Lower leg skin (tissue), 4 donors: Measurements from ENCODE around the gene EYA2. TPM values are rescaled to one million over a fixed set of nuclear protein-coding genes. Genes with fewer than 3 reads are reported as not detected.

Source experiments
- DNase-seq, 2 donors: peaks; one replicate each; pipeline ENCODE4 v3.0.0-alpha.2; 2019; ENCODE audit warnings: low spot score in 2 of 2
- H3K4me3 ChIP-seq: fragments of 200-600 bp; sonication (generic); 2 replicates; pipeline ENCODE4 v1.5.1; 2017; ENCODE audit warnings: mild to moderate bottlenecking, low read depth; ENCODE audit not compliant: poor library complexity, severe bottlenecking
- POLR2A ChIP-seq, 2 donors: fragments of 450-650 bp; IDR thresholded peaks; one replicate each; pipeline ENCODE4 v1.6.1; 2016 to 2017; ENCODE audit warnings: antibody characterized with exemption in 2 of 2, mild to moderate bottlenecking in 1 of 2, moderate library complexity in 1 of 2
- whole genome bisulfite sequencing, 2 donors: methylation state at CpG; one replicate each; pipeline ENCODE4 v1.1.5; 2018; 5-methylcytosine and 5-hydroxymethylcytosine counted together
- intact Hi-C: fragments of 100-400 bp; cut with DNase I; formaldehyde crosslinking; loops from one replicate; pipeline ENCODE4 v1.15.0; 2023; ENCODE audit warnings: low total_unique reads
- total RNA-seq, 4 donors: library from RNA; depleted of rRNA; stranded (reverse); fragments of >200 nt; gene quantifications; one replicate each; pipeline ENCODE4 v1.1.0, GENCODE V29; 2016
- TF ChIP-seq, protein P1 (sequence below), 3 donors: fragments of 450-650 bp; IDR thresholded peaks; one replicate each; pipeline ENCODE4 v1.5.1; 2016; ENCODE audit warnings: antibody characterized with exemption in 3 of 3, mild to moderate bottlenecking in 3 of 3, moderate library complexity in 2 of 3

EYA2 gene
- total RNA-seq, 4 donors from 2014 or later: 0.63 to 6.1 (median 3.3) TPM

DNA sequence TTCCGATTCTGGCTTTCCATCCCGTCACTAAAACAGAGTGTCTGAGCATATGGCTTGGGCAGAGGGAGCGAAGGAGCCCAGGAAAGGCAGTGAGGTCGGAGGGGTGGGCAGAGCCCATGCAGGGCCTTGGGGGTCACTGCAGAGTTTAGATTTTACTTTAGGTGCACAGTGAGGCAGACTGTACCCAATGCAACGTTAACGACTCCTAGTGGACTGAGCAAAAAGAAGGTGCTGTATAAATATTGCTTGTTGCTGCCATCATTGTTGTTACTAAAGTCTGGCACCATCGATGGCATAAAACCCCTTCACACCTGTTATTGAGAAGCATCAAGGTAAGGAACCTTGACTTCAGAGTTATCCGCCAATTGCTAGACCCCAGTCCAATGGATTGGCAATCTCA is 119.0 kb downstream of the EYA2 start:
- H3K4me3 ChIP-seq: no peak overlapping the region
- intact Hi-C loops: no loop called here
- WGBS, 2 donors: 85 to 89% methylated on average over 8 of the region's 8 CpGs
- TF ChIP-seq, protein P1, sequence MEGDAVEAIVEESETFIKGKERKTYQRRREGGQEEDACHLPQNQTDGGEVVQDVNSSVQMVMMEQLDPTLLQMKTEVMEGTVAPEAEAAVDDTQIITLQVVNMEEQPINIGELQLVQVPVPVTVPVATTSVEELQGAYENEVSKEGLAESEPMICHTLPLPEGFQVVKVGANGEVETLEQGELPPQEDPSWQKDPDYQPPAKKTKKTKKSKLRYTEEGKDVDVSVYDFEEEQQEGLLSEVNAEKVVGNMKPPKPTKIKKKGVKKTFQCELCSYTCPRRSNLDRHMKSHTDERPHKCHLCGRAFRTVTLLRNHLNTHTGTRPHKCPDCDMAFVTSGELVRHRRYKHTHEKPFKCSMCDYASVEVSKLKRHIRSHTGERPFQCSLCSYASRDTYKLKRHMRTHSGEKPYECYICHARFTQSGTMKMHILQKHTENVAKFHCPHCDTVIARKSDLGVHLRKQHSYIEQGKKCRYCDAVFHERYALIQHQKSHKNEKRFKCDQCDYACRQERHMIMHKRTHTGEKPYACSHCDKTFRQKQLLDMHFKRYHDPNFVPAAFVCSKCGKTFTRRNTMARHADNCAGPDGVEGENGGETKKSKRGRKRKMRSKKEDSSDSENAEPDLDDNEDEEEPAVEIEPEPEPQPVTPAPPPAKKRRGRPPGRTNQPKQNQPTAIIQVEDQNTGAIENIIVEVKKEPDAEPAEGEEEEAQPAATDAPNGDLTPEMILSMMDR (IDR thresholded peaks at IDR 0.05): no peak
- DNase-seq: no peak

DNA sequence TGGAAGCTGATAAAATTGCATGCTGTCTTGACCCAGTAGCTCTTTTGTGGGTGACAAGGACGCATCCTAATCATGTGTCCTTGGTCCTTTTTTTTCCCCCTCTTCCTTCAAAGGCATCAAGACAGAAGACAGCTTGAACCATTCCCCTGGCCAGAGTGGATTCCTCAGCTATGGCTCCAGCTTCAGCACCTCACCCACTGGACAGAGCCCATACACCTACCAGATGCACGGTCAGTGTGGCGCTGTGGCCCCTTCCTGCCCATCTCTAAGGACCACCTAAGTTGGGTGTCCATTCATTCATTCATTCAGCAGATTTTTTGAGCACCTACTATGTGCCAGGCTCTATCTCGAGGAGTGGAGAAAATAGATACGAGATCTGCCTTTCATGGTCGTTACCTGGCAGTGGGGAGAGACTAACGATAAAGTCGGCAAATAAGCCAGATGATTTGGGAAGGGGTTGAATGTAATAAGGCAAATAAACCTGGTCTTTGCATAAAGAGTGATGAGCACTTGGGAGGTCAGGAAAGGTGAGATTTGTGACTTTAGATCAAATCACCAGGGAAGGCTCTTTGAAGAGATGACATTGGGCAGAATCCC is 121.5 kb downstream of the EYA2 start:
- DNase-seq: no peak
- intact Hi-C loops: no loop called here
- TF ChIP-seq, protein P1 (IDR thresholded peaks at IDR 0.05): no peak
- no peak for TF ChIP-seq POLR2A (IDR thresholded peaks at IDR 0.05)
- 79 to 82% methylated on average over 8 of the region's 8 CpGs for WGBS, 2 donors
- no peak overlapping the region for H3K4me3 ChIP-seq

DNA sequence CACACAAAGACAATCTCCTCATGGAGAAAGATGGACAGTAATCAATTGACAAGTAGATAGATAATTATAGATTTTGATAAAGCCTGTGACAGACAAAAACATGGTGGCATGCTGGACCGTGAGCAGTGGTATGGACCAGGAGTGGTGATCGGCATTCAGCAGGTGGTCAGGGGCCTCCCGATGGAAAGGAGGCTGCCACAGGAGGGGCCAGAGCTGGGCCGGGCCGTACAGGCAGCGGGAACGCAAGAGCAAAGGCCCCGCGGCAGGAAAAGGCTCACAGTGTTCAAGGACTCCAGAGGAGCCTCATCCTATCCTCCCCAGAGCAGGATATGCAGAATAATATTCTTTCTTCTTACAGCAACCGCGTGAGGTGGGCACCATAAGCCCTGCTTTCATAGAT is 123.7 kb downstream of the EYA2 start:
- 79 to 96% methylated on average over 11 of the region's 11 CpGs for WGBS, 2 donors
- no peak overlapping the region for H3K4me3 ChIP-seq
- intact Hi-C loops: no loop called here
- no peak for DNase-seq
- no peak for TF ChIP-seq POLR2A (IDR thresholded peaks at IDR 0.05)
- TF ChIP-seq, protein P1 (IDR thresholded peaks at IDR 0.05): no peak

- H3K4me3 ChIP-seq: no peak overlapping the region
- 34 to 45% methylated on average over 7 of the region's 7 CpGs for WGBS, 2 donors
- TF ChIP-seq, protein P1 (IDR thresholded peaks at IDR 0.05): no peak
- TF ChIP-seq POLR2A (IDR thresholded peaks at IDR 0.05): no peak
- no peak for DNase-seq
- intact Hi-C loops: no loop called here
These were observed 124.6 kb downstream of the EYA2 start for GRCh38 chr20:47019121-47019824.

- intact Hi-C loops: no loop called here
- 73 to 77% methylated on average over 2 of the region's 2 CpGs for WGBS, 2 donors
- no peak for DNase-seq
- H3K4me3 ChIP-seq: no peak overlapping the region
- TF ChIP-seq, protein P1 (IDR thresholded peaks at IDR 0.05): no peak
- no peak for TF ChIP-seq POLR2A (IDR thresholded peaks at IDR 0.05)
These were observed 125.6 kb downstream of the EYA2 start for GRCh38 chr20:47020231-47020630.
